Osteocyte (in vitro differentiated cells): ENCODE measurements around the gene SSBP4. TPM values are rescaled to one million over a fixed set of nuclear protein-coding genes. Genes with fewer than 3 reads are reported as not detected.
A peak's percentile ranks its signal among the peaks of the same experiment; 100 is the strongest.

Source experiments
- DNase-seq: peaks from one replicate; pipeline ENCODE4 v3.0.0; 2021; ENCODE audit warnings: mixed read lengths; ENCODE audit not compliant: unreplicated experiment; ENCODE audit errors: extremely low spot score
- H3K27ac Mint-ChIP-seq: one replicate; pipeline ENCODE4 v1.8.0; 2021; ENCODE audit warnings: mild to moderate bottlenecking, mixed read lengths; ENCODE audit not compliant: unreplicated experiment
- H3K27me3 Mint-ChIP-seq: one replicate; pipeline ENCODE4 v1.8.0; 2021; ENCODE audit warnings: mixed read lengths; ENCODE audit not compliant: unreplicated experiment
- H3K36me3 Mint-ChIP-seq: one replicate; pipeline ENCODE4 v1.8.0; 2021; ENCODE audit warnings: mixed read lengths; ENCODE audit not compliant: unreplicated experiment
- H3K4me1 Mint-ChIP-seq: one replicate; pipeline ENCODE4 v1.8.0; 2021; ENCODE audit warnings: mixed read lengths; ENCODE audit not compliant: unreplicated experiment
- H3K4me3 Mint-ChIP-seq: one replicate; pipeline ENCODE4 v1.8.0; 2021; ENCODE audit warnings: mild to moderate bottlenecking, moderate library complexity, mixed read lengths; ENCODE audit not compliant: unreplicated experiment
- H3K9me3 Mint-ChIP-seq: one replicate; pipeline ENCODE4 v1.8.0; 2021; ENCODE audit warnings: mixed read lengths; ENCODE audit not compliant: unreplicated experiment
- CTCF ChIP-seq: fragments of 200-600 bp; sonication (generic); IDR thresholded peaks from 2 replicates; pipeline ENCODE4 v1.5.0; 2021; ENCODE audit warnings: antibody characterized with exemption, mild to moderate bottlenecking, moderate library complexity
- total RNA-seq: library from RNA; stranded (reverse); gene quantifications from 2 replicates; pipeline ENCODE4 v1.2.1, GENCODE V29; 2021

Gene SSBP4
- total RNA-seq, 1 donor from 2014 or later = 82.9 TPM

GRCh38 chr19:18414504-18415177 lies 4.6 kb upstream of the SSBP4 start:
- peak overlapping the region; percentile 22 for H3K4me3 Mint-ChIP-seq

GRCh38 chr19:18415178-18415867 lies 3.9 kb upstream of the SSBP4 start:
- Mint-ChIP-seq H3K27ac (peak overlapping the region; percentile 100), H3K4me3 (peak overlapping the region; percentile 56), H3K36me3 (no peaks in the 10 kb centered on the region), H3K9me3 (no peaks in the 10 kb centered on the region), H3K27me3 (no peaks in the 10 kb centered on the region), H3K4me1 (peaks cover 52% of the 10 kb centered on the region)
- no peak for DNase-seq
- TF ChIP-seq CTCF = no peak

More at GRCh38 chr19:18414504-18415177, 4.6 kb upstream of the SSBP4 start:
- H3K9me3 Mint-ChIP-seq = no peaks in the 10 kb centered on the region
- H3K4me1 Mint-ChIP-seq = peaks cover 51% of the 10 kb centered on the region
- H3K36me3 Mint-ChIP-seq = no peaks in the 10 kb centered on the region
- no peaks in the 10 kb centered on the region for H3K27me3 Mint-ChIP-seq
- DNase-seq = no peak
- TF ChIP-seq CTCF = no peak
- peak overlapping the region; percentile 100 for H3K27ac Mint-ChIP-seq

GRCh38 chr19:18416778-18417249 lies 2.4 kb upstream of the SSBP4 start:
- H3K4me1 Mint-ChIP-seq = peaks cover 65% of the 10 kb centered on the region
- H3K27ac Mint-ChIP-seq = peak overlapping the region; percentile 100
- no peak for TF ChIP-seq CTCF
- H3K36me3 Mint-ChIP-seq = no peaks in the 10 kb centered on the region
- H3K4me3 Mint-ChIP-seq = peak overlapping the region; percentile 73
- H3K27me3 Mint-ChIP-seq = no peaks in the 10 kb centered on the region
- H3K9me3 Mint-ChIP-seq = no peaks in the 10 kb centered on the region
- DNase-seq = peak; percentile 97

GRCh38 chr19:18417250-18418028 lies 1.8 kb upstream of the SSBP4 start:
- DNase-seq = peak; percentile 95
- Mint-ChIP-seq H3K9me3 (no peaks in the 10 kb centered on the region), H3K36me3 (no peaks in the 10 kb centered on the region), H3K27me3 (no peaks in the 10 kb centered on the region), H3K4me1 (peaks cover 69% of the 10 kb centered on the region), H3K27ac (peak overlapping the region; percentile 100), H3K4me3 (peak overlapping the region; percentile 73)
- no peak for TF ChIP-seq CTCF
